Measurements from ENCODE around the gene RAB22A.

Gene RAB22A, protein sequence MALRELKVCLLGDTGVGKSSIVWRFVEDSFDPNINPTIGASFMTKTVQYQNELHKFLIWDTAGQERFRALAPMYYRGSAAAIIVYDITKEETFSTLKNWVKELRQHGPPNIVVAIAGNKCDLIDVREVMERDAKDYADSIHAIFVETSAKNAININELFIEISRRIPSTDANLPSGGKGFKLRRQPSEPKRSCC

DNA sequence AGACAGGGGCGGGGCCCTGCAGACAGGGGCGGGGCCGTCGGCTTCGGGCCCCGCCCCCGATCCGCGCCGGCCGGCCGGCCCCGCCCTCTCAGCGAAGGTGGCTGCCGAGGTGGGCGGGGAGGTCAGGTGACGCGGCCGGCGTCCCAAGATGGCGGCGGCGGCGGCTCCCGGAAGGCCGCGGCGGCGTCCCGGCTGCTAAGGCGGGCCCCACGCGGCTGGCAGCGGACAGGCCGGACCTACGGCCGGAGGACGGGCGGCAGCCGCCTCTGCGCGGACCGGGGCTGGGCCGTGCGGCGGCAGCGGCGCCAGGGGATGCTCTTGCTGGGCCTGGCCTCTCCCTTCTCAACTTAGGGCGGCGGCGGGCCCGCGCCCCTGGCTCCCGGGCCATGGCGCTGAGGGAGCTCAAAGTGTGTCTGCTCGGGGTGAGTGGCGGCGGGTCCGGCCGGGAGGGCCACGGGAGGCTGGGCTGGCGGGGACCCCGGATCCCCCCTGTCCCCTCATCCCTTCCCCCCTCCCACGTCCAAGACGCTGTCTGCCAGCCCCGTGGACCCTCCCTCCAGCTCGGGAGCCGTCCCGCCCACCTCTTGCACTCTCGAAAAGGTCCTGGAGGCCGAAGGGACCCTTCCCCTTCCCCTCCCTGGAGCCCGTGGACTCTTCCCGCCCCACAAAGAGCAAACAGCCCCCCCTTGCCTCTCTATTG is at the start of gene RAB22A:
TSS of gene RAB22A (plus strand) at position 125 of the 700 bp plus-strand sequence. CDS start at position 387, 262 bp downstream.
- peak; percentile 69 for DNase-seq

DNA sequence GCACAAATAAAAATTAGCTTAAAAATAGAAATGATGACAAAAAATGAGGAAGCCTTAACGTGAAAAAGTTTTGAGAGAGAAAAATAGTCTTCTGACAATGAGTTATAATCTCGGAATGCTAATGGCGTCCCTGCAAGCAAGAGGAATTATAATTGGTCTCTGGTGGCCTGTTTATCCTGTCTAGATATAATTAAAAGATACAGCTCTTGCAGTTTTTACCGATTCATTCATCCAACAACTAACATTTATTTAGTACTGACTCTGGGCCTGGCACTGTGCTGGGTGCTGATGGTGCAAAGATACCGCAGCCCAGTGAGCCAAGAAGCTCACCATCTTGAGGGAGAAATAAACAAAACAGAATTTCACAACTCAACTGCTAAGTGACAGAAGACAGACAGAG is 49.5 kb upstream of the RAB22A start:
- DNase-seq = no peak

DNA sequence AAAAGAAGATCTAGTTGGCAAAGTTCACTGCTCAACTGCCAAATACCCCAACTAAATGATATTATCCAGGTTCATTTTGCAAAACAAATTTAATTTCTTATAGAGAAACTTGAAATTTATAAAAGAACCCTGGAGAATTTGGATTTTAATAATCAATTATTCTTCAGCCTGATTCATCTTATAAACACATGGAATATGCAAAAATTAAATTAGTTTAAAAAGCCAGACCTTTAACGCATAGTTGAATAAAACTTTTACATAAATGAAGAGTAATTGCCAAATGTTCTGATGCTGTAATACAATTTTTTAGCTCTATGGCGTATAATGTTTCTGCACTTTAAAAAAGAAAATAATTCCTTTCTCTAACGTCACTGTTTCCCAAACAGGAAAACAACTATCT is 47.9 kb upstream of the RAB22A start:
- DNase-seq = no peak

DNA sequence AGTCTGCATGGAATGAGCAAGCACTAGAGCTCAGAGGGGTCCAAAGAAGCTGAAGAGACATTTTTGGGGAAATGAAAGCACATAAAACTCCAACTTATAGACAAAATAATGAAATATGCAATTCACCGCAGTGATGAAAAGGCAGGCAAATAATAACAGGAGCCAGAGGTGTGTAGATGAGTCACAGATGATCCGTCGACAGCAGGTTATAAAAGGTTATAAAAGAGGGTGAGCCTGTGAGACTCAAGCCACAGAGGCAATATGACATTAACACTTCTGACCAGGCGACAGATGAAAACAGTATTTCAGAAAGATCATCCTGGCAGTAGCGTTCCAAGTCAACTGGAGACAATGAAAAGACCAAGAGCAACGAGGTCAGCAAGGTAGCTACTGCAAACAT is 45.2 kb upstream of the RAB22A start:
- DNase-seq = no peak

DNA sequence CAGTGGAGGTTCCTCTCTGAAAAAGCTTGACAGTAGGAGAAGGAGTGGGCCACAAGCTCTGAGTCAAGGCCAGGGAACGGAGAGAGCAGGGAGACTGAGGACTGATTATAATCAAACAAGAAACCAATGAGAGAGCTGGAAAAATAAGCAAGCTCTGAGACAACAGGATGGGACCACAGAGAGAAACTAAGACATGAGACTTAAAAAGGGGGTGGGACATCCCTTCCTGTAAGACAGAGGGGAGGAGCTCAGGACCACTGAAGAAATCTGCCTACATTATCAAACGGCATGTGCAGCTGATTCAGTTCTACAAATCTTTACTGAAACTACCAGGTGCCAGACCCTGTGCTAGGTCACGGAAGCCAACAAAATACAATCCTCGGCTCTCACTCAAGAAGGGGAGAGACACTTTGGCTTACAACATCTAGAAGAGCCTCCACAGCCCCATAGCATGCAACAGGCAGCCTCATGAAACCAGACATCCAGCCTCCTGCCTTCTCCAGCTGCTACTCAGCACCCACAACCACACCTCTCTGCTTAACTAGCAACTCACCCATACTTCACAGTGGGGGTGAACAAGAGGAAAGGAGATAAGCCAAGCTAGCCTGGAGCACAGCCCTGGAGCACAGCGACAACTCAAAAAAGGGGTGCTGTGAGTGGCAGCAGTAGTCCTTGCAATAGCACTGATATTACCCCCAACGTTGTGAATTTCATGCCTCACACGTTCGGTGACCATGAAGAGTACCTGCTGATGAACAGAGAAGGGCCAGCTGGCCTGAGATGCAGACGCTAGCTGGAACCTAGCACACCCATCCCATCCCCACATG is 41.9 kb upstream of the RAB22A start:
- no peak for DNase-seq

DNA sequence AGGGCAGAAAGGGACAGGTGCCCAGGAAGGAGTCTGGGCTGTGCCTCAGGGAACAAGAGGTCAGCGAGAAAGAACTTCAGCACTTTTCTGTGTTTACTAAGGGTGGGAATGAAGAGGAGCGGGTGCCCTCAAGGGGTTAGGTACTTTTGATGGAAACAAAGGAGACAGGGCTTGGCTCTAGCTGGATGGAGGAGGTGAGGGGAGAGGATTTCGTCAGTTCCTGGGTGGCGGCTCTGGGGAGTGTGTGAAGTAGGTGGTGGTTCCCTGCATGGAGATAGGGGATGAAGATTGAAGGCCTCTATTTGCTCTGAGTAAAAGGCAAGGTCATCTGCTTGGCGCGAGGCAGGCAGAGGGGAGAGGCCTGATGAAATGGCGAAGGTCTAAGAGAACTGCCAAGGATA is 41.1 kb upstream of the RAB22A start:
- no peak for DNase-seq

DNA sequence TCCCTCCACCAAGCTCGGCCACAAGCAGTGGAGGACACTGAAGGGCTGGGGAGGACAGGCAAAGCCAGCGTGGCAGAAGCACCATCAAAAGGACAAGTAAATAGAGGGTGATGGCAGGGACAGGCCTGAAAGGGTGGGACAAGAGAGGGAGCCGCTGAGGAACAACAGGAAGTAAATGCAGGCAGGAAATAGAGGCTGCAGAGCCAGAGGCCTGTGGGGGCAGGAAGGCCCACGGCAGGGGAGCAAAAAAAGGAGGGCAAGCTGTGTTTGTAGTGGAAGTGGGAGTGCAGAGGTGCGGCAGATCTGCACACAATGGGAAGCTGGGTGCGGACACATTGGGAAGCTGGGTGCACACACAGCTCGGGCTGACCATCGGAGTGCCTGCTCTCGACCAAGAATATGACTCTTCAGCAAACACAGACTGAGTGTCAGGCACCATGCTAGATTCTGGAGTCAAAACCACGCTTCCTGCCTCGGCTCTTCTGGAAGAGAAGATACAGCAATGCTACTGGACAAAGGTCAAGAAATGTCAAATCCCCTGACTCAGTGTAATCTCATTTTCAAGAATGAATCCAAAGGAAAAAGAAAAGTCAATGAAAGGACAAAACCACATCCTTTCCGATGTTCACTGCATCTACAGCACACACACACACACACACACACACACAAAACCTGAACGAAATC is 40.4 kb upstream of the RAB22A start:
- no peak for DNase-seq

DNA sequence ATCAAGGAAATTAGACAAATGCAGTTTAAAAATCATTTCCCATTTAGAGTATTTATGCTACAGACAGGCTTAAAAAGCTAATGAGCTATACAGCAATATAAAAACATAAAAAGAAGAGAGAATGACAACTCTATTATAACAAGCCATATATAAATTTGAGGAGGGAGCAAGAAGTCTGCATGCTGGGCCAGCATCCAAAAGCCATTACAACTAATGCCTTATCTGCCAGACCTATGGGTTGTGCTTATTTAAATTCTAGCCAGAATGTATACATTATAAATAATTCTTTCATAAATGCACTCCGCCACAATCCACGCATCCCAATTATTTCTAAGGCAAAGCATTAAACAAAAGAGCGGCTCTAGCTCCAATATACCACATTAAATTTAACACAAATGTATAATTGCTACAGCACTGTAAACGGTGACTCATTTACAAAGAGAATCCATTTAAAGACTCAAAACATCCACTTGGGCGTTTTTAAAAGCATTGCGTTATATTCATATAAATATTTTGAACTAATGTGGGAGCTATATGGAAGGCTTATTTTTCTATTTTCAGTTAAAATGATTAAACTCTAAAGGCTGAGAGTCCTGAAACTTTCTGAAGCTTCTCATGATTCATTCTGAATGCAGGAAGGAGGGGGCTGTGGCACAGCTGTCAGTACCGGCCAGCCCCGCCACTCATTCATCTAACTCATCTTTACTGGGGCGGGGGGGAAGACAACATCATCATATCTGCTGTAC is 37.7 kb upstream of the RAB22A start:
- DNase-seq = no peak

DNA sequence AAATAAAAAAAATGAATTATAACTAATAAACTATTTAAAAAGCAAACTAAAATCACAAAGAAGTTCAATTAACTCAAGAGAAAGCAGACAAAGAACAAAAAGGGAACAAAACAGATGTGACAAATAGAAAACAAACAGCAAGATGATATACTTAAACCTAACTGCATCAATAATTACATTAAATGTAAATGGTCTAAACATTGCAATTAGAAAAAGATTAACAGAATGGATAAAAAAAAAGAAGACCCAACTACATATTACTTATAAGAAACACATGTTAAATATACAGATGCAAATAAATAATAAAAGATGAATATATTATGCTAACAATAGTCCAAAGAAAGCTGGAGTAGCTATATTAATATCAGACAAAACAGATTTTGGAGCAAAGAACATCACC is 35.1 kb upstream of the RAB22A start:
- DNase-seq = no peak

DNA sequence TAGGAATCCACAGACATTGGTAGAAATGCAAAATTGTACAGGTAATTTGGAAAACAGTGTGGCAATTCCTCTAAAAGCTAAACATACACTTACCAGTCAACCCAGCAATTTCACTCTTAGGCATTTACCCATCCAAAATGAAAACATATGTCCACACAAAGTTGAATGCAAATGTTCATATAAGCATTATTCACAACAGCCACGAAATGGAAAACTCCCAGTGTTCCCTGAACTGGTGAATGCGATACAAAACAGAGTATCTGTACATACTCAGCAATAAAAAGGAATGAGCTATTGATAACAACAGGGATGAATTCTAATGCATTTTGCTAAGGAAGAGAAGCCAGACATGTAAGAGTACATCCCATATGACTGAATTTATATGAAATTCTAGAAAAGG is 32.4 kb upstream of the RAB22A start:
- no peak for DNase-seq

DNA sequence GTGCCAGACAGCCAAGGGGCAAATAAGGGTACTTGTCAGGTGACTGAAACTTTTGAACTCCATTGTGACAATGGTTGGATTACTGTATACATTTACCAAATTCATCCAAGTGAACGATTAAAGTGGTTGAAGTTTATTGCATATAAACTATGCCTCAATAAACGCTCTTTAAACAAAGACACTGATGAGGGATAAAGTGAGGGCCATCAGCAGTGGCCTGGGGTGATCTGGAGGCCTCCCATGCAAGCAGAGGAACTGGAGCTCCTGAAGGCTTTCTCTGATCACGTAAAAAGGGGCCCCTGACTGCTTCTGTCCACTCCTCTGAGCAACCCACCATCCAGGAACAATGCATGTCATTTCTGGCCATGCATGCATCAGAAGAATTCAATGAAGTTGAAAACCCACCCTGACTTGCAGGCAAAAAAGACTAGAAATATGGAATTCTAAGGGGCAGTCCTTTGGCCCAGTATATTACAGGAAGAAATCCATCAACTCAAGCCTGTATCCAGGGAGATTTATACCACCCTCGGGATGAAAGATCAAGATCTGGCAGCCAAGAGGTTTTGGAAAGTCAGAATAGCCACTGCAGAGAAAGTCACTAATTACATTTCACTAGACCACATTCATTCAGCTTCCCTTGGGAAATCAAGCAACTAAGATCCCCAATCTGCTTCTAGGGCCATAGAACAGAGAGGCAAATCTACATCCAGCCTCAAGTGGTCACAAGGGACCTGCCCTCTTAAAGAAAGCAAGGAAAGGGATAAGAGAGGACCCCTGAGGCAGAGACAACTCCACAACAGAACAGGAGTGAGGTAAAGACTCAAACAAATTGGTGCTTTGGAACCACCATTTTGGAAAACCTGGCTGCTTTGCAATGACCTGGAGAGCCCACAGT is 31.7 kb upstream of the RAB22A start:
- DNase-seq = no peak

DNA sequence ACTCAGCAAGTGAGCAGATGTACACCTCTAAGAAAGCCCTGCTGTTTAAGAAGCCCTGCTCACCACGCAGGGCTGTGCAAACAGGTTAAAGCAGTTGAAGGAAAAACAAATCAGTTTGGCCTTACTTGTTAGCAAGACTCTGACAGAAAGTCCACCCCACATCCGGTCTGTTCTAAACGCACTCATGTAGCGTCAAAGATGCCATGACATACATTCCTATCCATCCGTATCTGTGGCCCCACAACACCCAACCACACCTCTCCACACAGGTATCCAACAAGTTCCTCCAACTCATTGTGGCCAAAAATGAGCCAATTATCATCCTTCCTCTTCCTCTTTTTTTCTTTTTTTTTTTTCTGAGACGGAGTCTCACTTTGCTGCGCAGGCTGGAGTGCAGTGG is 22.8 kb upstream of the RAB22A start:
- no peak for DNase-seq

DNA sequence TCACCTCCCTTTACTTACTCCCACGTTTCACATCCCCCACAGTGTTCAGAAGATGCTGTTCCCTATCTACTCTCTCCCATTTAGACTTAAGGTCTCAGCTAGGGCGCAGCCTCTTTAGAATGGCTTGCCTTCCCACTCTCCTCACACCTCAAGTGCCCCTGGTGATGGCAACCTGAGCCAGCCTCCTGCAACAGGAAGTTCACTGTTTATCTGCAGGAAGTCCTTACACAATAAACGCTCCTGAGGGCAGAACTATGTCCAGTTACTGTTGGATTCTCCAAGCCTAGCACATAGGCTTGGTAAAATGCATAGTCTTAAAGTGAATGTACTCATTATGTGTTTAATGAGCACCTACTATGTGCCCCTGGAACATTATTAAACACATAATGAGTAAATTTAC is 21.9 kb upstream of the RAB22A start:
- no peak for DNase-seq

DNA sequence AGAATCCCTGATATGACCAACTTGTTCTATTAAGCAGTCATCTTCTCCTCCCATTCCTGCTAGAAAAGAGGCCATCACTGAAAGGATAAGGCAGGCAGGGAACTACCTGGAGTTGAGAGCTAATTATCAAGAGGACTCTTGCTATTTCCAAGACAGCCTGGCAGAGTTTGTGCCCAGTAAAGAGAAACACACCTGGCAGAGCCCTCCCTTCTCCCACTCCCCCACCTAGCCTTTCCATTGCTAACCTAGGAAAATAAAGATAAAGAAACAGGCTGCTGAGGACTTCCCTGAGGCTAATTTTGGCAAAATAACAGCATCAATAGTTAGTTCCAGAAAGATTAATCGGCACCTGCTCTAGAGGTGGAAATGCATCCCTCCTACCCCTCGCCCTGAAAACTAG is 20.4 kb upstream of the RAB22A start:
- no peak for DNase-seq

DNA sequence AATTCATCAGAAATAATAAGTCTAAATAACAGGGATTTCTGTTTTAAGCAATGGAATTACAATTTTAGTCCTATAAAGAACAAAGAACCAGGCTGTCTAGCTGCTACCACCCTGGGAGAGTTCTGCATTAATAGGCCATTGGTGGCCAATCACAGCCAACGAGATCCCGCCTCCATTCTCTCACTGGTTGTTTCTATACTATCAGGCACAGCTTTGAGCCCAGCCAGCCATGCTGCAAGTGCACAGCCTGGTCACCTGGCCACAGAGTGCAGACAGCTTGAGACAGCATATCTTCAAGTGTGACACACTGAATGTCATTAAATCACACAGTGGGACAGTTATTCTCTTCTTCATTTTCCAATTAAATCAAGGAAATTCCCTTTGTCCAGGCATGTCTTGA is 16.1 kb upstream of the RAB22A start:
- no peak for DNase-seq

DNA sequence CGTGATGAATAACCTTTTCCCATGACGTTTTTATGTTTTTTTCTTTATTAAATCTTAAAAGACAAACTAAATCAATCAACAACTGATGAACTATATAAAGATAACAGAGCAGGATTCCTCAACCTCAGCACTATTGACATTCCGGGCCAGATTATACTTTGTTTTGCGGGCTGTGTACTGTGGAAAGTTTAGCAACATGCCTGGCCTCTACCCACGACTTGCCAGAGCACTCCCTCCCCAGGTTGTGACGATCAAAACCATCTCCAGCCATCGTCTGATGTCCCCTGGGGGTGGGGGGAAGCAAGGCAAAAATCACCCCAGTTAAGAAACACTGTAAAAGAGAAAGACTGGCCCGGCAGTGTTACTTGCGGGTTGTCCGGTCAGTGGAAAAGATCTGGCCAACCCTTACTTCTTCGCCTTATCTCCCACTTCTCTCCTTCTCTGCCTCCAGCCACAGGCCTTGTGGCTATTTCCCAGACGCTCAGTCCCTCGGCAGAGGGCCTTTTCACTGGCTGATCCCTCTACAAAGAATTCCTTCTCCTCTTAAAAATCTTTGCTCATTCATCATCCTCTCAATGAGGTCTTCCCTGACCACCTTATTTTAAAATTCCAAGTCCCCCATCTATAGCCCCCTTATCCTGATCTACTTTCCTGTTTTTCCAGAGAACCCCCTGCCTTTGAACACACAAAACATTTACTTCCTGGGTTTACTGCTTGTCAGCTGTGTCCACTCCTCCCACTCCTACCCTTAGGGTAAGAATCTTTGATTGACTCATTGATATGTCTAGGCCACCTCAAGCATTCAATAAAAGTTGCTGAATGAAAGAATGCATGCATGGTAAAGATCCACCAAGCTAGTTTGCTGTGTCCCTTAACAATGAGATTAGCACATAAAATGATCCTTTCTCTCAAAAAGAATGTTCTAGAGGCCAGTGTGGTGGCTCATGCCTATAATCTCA is 14.7 kb upstream of the RAB22A start:
- no peak for DNase-seq

DNA sequence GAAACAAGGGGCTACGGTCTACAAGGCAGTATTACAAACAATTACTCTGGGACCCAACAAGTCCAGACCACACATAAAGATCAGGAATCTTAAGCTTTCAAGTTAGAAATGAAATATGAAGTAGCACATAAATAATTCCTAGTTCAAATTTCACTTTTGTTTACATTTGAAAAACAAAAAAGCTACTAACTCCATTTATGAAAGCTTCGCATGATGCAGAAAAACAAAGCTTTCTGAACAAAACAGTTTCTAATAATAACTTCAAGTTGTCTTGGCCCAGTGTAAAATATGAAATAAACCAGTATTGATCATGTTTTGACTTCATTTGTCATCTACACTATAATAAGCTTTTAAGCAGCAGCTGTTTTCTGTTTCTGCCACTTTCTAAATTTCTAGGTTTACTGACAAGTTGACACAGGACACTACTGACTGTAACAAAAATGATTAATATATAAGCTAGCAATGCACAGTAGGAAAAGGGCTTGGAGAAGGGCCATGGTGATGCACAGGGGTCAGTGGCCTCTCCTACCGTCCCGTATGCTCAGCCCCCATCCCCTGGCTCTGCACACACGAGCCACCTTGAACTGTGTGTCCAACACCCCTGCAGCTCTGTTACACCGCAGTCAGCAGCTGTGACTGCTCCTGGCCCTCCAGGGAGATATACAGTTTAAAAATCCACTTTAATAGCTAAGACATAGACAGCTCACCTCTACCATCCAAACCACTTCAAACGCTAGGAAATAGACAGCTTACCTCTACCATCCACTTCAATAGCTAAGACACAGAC is 13.3 kb upstream of the RAB22A start:
- no peak for DNase-seq

DNA sequence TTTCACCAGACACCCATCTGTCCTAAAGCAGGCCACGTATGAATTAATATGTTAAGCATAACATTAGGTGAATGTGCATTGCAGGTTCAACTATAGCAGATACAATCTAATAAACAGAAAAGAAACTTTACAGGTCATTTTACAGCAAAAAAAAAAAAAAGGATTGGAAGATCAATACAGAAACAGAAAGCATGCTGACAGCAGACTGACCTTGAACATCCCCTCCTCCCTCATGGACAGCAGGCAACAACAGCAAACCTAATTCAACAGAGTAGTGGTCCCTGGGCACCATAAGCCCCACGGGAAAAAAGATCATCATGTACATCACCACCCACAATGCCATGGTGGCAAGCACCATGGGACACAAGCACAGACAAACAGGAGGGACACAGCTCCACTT is 12.1 kb upstream of the RAB22A start:
- DNase-seq = no peak

DNA sequence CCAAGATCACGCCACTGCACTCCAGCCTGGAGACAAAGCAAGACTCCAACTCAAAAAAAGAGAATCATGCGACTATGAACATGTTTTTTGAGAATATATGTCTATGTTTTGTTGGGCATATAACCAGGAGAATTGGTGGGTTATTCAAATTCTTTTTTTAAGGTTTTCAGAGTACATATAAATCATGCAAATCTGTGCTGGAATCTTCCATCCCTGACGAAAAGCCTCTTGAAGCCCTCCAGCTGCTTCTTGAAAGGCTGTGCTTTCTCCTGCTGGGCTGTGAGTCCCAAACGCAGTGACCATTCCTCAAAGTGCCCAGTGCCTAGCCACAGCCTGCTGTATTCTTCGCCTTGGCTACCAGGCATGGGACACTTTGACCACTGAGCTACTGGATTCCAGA is 9.2 kb upstream of the RAB22A start:
- no peak for DNase-seq

DNA sequence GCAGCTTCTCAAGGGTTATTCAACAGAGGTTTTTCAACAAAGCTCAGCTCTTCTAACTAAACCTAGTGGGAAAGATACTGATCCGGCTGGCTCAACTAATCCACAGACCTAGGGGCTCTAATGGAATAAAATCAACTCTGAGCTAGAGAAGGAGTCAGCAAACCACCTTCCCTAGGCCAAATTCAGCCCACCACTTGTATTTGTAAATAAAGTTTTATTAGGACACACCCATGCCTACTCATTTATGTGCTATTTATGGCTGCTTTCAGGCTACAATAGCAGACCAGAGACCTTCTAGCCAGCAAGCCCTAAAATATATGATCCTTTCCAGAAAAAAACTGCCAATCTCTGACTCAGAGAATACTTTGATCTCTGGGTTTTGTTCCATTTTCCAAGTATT is 6.0 kb upstream of the RAB22A start:
- DNase-seq = no peak
